NT2/D1 (cell line): ENCODE results near the gene FOXP1.
"Not testable (repeated sequence)": the region's sequence is repeated elsewhere in the genome, so short reads cannot be mapped to it uniquely, and the experiment has no call there.

ENCODE experiments used
- DNase-seq: peaks from one replicate; pipeline ENCODE4 v3.0.0-alpha.2; 2011; ENCODE audit warnings: low read depth, low spot score
- H3K27me3 ChIP-seq: 2 replicates; pipeline ENCODE4 v1.6.0; 2011; ENCODE audit warnings: mild to moderate bottlenecking; ENCODE audit not compliant: insufficient read length, insufficient read depth
- H3K36me3 ChIP-seq: 2 replicates; pipeline ENCODE4 v1.6.1; 2011; ENCODE audit warnings: mild to moderate bottlenecking, low read length, mixed read lengths; ENCODE audit not compliant: insufficient read depth, insufficient read length
- H3K4me1 ChIP-seq: 2 replicates; pipeline ENCODE4 v1.5.1; 2011; ENCODE audit not compliant: insufficient read depth, insufficient read length
- H3K4me3 ChIP-seq: 2 replicates; pipeline ENCODE4 v1.5.1; 2011; ENCODE audit warnings: low read depth; ENCODE audit not compliant: insufficient read length
- H3K9ac ChIP-seq: 2 replicates; pipeline ENCODE4 v1.6.0; 2011; ENCODE audit warnings: low read depth; ENCODE audit not compliant: insufficient read length
- H3K9me3 ChIP-seq: 2 replicates; pipeline ENCODE4 v1.5.1; 2011; ENCODE audit warnings: mild to moderate bottlenecking, low read length; ENCODE audit not compliant: insufficient read depth
- SUZ12 ChIP-seq: IDR thresholded peaks from 2 replicates; pipeline ENCODE4 v1.6.1; 2011; ENCODE audit not compliant: insufficient read length, insufficient read depth; ENCODE audit errors: extremely low read depth
- YY1 ChIP-seq: IDR thresholded peaks from 2 replicates; pipeline ENCODE4 v1.6.1; 2011; ENCODE audit not compliant: insufficient read length, insufficient read depth
- ZNF274 ChIP-seq: IDR thresholded peaks from 2 replicates; pipeline ENCODE4 v1.6.1; 2011; ENCODE audit warnings: mild to moderate bottlenecking, low read depth, low read length

The FOXP1 gene

DNA sequence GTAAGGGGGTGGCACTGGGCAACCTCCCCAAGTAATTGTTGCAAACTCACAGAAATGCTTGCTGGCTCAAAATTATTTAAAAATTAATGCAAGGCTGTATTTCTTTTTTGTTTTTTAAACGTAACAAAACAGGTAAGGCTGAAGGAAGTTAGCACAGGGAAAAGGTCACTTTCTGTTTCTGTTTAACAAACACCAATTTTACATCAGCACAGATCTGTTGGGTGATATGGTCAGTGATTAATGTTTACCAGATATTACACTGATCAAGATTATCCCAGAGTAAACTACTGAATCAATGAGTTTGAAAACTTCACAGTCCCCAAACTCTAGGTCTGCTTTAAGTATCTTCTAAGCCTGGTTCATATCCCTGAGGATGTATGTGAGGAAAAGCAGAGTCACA, 558.0 kb downstream of the FOXP1 start:
- no peaks in the 10 kb centered on the region for H3K36me3 ChIP-seq
- no peaks in the 10 kb centered on the region for H3K4me1 ChIP-seq
- no peak for DNase-seq
- H3K9ac ChIP-seq = no peak overlapping the region
- no peak overlapping the region for H3K4me3 ChIP-seq
- no peaks in the 10 kb centered on the region for H3K9me3 ChIP-seq
- TF ChIP-seq SUZ12 (no peak), ZNF274 (no peak), YY1 (no peak)
- no peaks in the 10 kb centered on the region for H3K27me3 ChIP-seq

DNA sequence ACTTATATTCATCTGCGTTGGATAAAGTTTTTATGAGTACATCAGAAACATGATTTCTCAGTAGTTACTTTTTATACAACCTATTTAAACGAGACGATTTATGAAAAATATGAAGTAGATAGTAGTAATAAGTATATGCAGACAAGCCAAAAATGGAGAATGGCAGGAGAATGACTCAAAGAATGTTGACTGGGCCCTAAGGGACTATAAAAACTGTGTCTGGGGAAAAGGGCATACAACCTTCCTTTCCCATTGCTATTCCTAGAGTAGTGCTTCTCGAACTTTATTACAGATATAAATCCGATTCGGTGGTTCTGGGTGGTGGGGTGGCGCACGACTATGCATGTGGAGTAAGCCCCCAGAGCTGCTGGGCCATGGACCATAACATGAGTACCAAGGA, 558.5 kb downstream of the FOXP1 start:
- TF ChIP-seq ZNF274 = no peak
- no peak for TF ChIP-seq SUZ12
- no peak for TF ChIP-seq YY1

DNA sequence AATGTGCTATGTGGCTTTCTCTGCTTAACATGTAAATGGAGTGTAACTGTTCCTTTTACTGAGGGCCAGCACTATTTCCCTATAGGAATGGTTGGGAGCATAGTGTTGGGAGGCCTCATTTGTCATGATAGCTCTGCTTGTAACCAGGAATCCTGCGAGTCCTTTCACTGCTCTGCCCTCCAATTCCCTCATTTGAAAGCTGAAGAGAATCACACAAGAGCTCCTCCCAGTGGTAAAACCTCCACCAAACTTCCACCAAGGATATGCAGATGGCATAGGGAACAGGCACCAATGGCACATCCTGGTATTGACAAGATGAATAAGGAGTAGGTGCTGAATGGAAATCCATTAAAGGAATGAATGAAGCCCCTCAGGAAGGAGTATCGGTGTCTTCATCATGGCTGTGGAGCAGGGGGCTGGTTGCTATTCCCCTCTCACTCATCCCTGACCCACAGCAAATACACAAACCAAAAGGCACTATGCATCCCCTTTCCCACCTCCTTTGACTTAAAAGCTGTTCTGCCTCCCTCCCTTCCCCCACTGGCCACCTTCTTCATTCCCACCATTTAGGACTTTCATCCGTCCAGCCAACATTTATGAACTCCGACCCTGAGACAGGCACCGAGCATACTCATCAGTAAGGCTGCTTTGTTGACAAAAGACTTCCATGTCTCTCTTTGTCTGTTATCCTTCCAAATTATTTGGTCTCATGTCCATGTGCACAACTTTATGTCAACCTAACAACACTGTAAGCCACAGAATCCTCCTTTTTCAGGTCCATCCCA, 560.8 kb downstream of the FOXP1 start:
- Histone ChIP-seq H3K9ac (no peak overlapping the region), H3K27me3 (no peaks in the 10 kb centered on the region), H3K4me1 (no peaks in the 10 kb centered on the region), H3K4me3 (no peak overlapping the region), H3K36me3 (no peaks in the 10 kb centered on the region), H3K9me3 (no peaks in the 10 kb centered on the region)
- no peak for TF ChIP-seq ZNF274
- TF ChIP-seq YY1 = no peak
- TF ChIP-seq SUZ12 = no peak
- DNase-seq = peak; percentile 67

More for the DNA sequence above, 558.5 kb downstream of the FOXP1 start:
- Histone ChIP-seq H3K4me3 (no peak overlapping the region), H3K27me3 (no peaks in the 10 kb centered on the region), H3K9me3 (no peaks in the 10 kb centered on the region), H3K4me1 (no peaks in the 10 kb centered on the region), H3K9ac (no peak overlapping the region), H3K36me3 (no peaks in the 10 kb centered on the region)
- no peak for DNase-seq

DNA sequence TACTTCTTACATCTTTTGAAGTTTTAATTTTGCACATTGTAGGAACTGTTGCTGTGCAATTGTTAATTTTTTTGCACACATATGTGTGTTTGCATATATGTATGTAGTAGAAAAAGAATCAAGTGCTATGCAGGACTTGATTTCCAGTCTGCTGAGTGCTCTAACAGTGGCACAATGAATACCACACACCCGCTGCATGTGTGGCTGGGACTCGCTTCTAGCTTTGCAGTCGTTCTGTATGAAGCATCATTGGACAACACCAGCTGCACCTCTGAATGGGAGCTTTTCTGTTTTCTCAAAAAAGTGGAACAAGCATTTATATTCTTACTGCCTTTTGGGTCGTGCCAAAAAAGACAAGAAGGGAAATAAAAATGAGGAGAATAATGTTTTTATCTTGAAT, 564.7 kb downstream of the FOXP1 start:
- no peak overlapping the region for H3K9ac ChIP-seq
- peaks cover 2% of the 10 kb centered on the region for H3K36me3 ChIP-seq
- no peak for DNase-seq
- H3K4me3 ChIP-seq = no peak overlapping the region
- TF ChIP-seq ZNF274 = no peak
- no peak for TF ChIP-seq SUZ12
- no peak for TF ChIP-seq YY1
- H3K9me3 ChIP-seq = no peaks in the 10 kb centered on the region
- no peaks in the 10 kb centered on the region for H3K27me3 ChIP-seq
- no peaks in the 10 kb centered on the region for H3K4me1 ChIP-seq

DNA sequence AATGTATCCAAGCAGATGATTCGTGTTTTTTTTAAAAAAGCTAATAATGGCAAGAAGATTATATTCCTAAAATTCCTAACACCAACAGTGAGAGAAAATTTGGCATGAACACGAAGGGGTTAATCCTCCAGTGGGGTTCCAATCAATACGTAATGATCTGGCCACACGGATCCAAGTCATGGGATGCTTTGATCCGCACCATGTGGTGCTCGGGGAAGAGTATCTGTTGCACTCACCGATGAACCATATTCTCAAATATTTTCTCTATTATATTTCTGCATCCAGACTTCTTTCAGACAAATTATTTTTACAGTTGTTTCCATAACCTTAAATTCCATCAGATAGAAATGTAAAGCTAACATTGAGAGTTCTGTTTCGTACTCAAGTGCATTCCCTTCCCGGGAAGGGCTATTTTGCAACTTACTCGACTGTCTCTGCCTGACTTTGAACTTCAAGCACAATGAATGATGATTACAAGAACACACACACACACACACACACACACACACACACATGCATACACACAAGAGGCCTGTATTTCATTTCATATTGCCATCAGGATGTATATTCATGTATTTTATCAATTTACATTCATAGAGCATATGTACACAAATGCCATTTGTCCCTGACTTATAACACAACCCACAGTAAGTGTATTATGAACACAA, 567.2 kb downstream of the FOXP1 start:
- Histone ChIP-seq H3K27me3 (no peaks in the 10 kb centered on the region), H3K9ac (no peak overlapping the region), H3K36me3 (peaks cover 2% of the 10 kb centered on the region), H3K9me3 (no peaks in the 10 kb centered on the region), H3K4me1 (no peaks in the 10 kb centered on the region), H3K4me3 (no peak overlapping the region)
- no peak for TF ChIP-seq ZNF274
- no peak for TF ChIP-seq YY1
- TF ChIP-seq SUZ12 = no peak
- DNase-seq = no peak

DNA sequence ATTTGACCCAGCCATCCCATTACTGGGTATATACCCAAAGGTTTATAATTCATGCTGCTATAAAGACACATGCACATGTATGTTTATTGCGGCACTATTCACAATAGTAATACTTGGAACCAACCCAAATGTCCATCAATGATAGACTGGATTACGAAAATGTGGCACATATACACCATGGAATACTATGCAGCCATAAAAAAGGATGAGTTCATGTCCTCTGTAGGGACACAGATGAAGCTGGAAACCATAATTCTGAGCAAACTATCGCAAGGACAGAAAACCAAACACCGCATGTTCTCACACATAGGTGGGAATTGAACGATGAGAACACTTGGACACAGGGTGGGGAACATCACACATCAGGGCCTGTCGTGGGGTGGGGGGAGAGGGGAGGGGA, 568.9 kb downstream of the FOXP1 start:
- not testable (repeated sequence) for H3K27me3 ChIP-seq, H3K36me3 ChIP-seq, H3K4me3 ChIP-seq, DNase-seq, H3K9ac ChIP-seq, H3K9me3 ChIP-seq, H3K4me1 ChIP-seq

DNA sequence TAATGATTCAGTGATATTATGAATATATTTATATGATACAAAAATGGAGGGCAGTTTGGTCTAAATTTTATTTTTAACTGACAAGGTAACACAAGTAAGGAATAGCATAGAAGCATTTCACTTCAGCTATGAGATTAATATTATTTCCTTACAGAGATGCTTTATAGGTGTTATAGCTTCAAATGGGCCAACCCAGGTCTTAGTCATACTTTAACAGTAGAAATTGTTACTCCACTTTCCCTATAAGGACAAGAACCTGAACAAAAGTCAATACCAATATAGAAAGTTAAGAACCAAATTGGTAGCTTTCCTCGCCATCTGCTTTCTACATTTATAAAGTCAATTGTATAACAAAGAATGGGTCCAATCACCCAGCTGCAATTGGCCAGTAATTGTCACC, 570.6 kb downstream of the FOXP1 start:
- Histone ChIP-seq H3K9me3 (no peaks in the 10 kb centered on the region), H3K4me1 (no peaks in the 10 kb centered on the region), H3K9ac (no peak overlapping the region), H3K27me3 (peaks cover 12% of the 10 kb centered on the region), H3K36me3 (peaks cover 2% of the 10 kb centered on the region), H3K4me3 (no peak overlapping the region)
- DNase-seq = no peak
- TF ChIP-seq ZNF274 = no peak
- no peak for TF ChIP-seq SUZ12
- TF ChIP-seq YY1 = no peak
